Right kidney (tissue), 9 donors: Measurements from ENCODE around the gene RAD51D.
"Not testable (repeated sequence)": the region's sequence is repeated elsewhere in the genome, so short reads cannot be mapped to it uniquely, and the experiment has no call there.

Experiments used
- DNase-seq: peaks from one replicate; pipeline ENCODE4 v3.0.0-alpha.2; 2016
- long read RNA-seq, 8 donors: transcript quantifications; one replicate each; lab custom pipeline, GENCODE V29; 2026

RAD51D gene
- long read RNA-seq, donor 1, full-length matches to known transcripts = 9 of 9 reads
- long read RNA-seq, donor 1, partial matches to known transcripts = 0 of 9 reads
- long read RNA-seq, donor 1, other reads (novel, unspliced or antisense) = 0 of 9 reads
- long read RNA-seq, donor 2, full-length matches to known transcripts = 4 of 4 reads
- long read RNA-seq, donor 2, partial matches to known transcripts = 0 of 4 reads
- long read RNA-seq, donor 2, other reads (novel, unspliced or antisense) = 0 of 4 reads
- long read RNA-seq, donor 3, full-length matches to known transcripts = 2 of 2 reads
- long read RNA-seq, donor 3, partial matches to known transcripts = 0 of 2 reads
- long read RNA-seq, donor 3, other reads (novel, unspliced or antisense) = 0 of 2 reads
- long read RNA-seq, donor 4, full-length matches to known transcripts = 4 of 4 reads
- long read RNA-seq, donor 4, partial matches to known transcripts = 0 of 4 reads
- long read RNA-seq, donor 4, other reads (novel, unspliced or antisense) = 0 of 4 reads
- long read RNA-seq, donor 5, partial matches to known transcripts = 0 of 3 reads
- long read RNA-seq, donor 5, other reads (novel, unspliced or antisense) = 0 of 3 reads
- long read RNA-seq, donor 6, full-length matches to known transcripts = 2 of 2 reads
- long read RNA-seq, donor 6, partial matches to known transcripts = 0 of 2 reads
- long read RNA-seq, donor 6, other reads (novel, unspliced or antisense) = 0 of 2 reads
- long read RNA-seq, donor 7 = 0 reads
- long read RNA-seq, donor 8, full-length matches to known transcripts = 6 of 6 reads
- long read RNA-seq, donor 8, partial matches to known transcripts = 0 of 6 reads
- long read RNA-seq, donor 8, other reads (novel, unspliced or antisense) = 0 of 6 reads

DNA sequence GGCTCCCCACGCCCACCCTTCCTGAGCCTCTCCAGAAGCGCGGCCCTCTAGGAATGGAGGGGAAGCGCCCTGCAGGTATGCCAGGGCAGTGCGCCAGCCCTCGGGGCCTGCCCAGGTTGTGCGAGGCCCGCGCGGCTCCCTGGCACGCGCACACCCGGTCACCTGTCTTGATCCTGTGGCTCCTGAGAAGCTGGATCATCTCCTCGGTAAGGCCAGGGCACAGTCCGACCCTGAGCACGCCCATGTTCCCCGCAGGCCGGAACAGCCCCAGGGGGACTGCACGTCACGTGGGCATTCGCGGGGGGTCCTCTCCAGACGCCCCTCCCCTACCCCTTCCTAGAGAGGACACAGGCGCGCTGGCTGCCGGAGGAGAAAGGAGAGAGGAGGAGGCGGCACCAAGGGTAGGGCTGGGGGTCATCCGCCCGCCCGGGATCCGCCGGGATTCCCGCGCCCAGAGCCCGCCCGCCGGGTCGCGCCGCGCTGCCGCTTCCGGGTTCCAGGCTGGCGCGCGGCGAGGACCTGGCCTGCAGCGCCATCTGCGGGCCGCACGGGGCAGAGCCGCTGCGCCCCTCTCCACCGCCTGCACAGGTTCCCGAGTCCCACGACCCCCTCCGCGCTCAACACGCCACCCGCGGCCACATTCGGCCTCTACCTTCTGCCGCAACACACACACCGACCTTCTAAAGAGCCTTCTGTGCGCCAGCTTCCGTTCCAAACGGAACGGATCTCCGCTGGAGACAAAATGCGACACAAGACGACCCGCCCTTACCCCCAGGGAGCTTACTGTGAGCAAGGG lies at the start of gene RAD51D:
TSS of gene RAD51D (minus strand) at position 491 of the 796 bp plus-strand sequence. CDS start at position 244, 247 bp downstream.
- DNase-seq = peak; percentile 92

DNA sequence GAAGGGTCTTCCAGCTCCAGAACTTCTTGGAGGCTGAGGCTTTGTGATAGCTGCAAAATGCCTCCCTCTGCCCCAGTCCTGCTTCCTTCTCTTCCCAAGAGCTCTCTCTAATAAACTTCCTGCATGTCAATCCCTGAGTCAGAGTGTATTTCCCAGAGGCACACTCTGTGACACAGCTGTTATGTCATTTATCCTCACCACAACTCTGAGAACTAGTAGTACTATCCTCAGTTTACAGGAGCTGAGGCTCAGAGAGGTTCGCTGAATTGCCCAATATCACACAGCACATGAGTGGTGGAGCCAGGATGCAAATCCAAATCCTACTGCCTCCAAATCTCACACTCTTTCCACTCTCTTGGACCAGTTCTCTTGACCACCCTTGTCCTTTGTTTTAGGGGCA lies 48.0 kb upstream of the RAD51D start:
- DNase-seq = no peak

- DNase-seq = no peak
Measured at GRCh38 chr17:35167046-35167445, 47.4 kb upstream of the RAD51D start.

DNA sequence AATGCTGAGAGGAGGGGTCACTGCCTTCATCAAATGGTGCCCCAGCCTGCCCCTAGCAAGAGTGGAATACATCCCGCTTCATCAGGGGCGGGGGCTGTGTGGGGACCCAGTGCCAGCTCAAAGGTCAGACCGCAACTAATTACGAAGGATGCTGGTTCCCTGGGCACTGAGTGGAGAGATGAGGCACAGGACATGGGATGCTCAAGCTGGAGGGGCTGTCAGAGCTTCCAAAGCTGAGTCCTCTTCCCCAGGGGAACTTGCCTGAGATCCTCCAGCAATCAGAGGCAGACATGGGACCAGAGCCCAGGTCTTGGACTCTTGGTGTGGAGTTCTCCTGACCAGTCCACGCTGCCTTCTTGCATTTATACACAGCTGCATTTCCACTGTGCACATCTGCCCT lies 46.9 kb upstream of the RAD51D start:
- DNase-seq = no peak

DNA sequence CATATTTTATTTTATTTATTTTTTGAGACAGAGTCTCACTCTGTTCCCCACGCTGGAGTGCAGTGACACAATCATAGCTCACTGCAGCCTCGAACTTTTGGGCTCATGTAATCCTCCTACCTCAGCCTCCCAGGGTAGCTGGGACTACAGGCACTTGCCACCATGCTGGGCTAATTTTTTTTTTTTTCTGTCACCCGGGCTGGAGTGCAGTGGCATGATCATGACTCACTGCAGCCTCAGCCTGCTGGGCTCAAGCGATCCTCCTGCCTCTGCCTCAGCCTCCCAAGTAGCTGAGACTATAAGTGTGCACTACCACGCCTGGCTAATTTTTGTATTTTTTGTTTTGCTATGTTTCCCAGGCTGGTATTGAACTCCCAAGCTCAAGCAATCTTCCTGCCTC lies 45.1 kb upstream of the RAD51D start:
- DNase-seq = no peak

DNA sequence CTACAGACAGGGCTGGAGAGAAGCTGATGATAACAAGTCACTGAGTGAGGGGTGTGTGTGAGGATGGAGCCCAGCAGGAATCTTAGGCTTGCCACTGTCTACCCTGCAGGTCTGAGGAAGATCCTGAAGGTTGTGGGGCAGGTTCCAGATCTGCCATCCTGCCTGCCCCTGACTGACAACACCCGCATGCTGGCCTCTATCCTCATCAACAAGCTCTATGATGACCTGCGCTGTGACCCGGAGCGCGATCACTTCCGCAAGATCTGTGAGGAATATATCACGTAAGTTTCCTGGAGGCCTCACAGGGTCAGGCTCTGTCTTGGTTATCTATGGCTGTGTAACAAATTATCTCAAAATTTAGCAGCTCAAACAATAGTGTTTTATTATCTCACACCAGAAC lies 44.2 kb upstream of the RAD51D start:
- no peak for DNase-seq

DNA sequence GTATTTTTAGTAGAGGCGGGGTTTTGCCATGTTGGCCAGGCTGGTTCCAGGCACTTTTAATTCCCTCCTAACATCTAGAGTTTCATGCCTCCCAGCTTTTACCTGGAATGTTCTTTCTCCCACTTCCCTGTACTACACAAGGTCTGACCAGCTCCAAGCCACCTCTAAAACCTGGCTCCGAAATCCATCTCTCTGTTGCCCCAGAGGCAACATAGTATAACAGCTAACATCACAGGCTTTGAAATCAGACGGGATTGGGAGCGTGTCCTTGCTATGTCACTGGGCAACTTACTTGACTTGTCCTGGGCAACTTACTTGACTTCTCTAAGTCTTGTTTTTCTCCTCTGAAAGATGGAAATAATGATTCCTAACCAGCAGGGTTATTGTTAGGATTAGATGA lies 43.1 kb upstream of the RAD51D start:
- DNase-seq = no peak

- no peak for DNase-seq
Measured at GRCh38 chr17:35161281-35161761, 41.7 kb upstream of the RAD51D start.

GRCh38 chr17:35160354-35161201 lies 40.9 kb upstream of the RAD51D start:
- no peak for DNase-seq

DNA sequence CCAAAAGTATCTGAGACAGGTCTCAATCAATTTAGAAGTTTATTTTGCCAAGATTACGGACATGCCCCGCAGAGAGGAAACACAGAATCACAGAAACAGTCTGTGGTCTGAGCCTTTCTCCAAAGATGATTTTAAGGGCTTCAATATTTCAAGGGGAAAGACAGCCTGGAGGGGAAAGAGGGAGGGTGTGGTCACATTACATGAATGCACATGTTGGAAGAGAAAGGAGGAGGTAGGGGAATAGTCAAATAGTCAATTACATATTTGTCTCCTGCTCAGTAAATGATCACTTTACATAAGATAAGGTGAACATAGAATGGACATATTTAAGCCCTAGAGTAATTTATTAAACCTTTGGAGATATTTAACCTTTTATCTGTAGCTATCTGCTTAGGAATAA lies 40.3 kb upstream of the RAD51D start:
- DNase-seq = no peak

- no peak for DNase-seq
Measured at GRCh38 chr17:35155246-35155645, 35.6 kb upstream of the RAD51D start.

- DNase-seq = no peak
Measured at GRCh38 chr17:35154196-35155165, 34.8 kb upstream of the RAD51D start.

DNA sequence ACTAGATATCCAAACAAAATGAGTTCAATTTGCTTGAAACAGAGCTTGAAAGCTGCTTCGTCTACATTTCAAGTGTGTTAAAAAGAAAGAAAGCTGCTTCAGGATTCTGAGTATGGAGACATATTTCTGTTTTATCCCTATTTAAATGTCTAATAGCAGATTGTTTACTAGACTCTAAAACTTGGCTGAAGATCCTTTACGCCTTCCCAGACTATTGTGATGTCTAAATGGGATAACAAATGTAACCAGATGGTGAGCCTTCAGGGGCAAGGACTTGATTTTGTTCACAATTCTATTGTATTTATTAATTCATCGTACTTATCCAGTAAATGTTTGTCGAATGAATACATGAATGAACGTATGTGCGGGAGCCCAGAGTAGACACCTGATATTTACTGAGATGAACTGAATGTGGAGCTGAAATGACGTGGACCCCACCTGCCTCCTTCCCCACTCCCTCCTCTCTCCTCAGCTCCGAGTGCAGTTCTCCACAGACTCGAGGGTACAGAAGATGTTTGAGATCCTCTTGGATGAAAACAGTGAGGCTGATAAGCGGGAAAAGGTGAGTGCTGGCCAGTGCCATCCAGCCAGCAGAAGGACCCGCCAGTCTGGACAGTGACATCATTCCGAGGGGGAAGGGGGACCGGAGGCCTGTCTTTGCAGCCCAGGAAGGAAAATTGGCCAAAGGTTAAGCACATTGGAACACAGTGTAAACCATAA lies 32.9 kb upstream of the RAD51D start:
- DNase-seq = no peak

DNA sequence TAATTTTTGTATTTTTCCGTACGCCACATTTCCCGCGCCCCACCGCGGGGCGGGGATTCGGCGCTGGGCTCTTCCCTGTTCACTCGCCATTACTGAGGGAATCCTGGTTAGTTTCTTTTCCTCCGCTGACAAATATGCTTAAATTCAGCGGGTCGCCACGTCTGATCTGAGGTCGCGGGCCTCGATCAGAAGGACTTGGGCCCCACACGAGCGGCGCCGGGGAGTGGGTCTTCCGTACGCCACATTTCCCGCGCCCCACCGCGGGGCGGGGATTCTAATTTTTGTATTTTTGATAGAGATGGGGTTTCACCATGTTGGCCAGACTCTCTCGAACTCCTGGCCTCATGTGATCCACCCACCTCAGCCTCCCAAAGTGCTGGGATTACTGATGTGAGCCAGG lies 31.4 kb upstream of the RAD51D start:
- DNase-seq = not testable (repeated sequence)

DNA sequence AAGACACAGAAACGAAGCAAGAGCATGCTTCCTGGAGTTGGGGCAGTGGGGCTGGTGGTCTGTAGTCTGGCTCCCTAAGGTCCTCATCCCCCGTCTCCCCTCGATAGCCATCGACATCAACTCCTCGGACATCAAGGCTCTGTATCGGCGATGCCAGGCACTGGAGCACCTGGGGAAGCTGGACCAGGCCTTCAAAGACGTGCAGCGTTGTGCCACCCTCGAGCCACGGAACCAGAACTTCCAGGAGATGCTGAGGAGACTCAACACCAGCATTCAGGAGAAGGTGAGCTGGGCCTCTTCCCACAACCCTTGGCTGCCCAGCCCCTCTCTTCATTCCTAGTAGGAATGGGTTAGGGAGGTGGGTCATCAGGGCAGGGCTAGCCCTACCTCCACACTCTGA lies 30.3 kb upstream of the RAD51D start:
- DNase-seq = no peak

- DNase-seq = no peak
Measured at GRCh38 chr17:35148144-35148543, 28.5 kb upstream of the RAD51D start.

GRCh38 chr17:35147375-35147905 lies 27.8 kb upstream of the RAD51D start, which contains the start of gene UNC45B:
TSS of gene UNC45B (plus strand) at chr17:35147817. CDS start at chr17:35148264, 447 bp downstream.
- DNase-seq = no peak

GRCh38 chr17:35146214-35146833 lies 26.7 kb upstream of the RAD51D start:
- no peak for DNase-seq

DNA sequence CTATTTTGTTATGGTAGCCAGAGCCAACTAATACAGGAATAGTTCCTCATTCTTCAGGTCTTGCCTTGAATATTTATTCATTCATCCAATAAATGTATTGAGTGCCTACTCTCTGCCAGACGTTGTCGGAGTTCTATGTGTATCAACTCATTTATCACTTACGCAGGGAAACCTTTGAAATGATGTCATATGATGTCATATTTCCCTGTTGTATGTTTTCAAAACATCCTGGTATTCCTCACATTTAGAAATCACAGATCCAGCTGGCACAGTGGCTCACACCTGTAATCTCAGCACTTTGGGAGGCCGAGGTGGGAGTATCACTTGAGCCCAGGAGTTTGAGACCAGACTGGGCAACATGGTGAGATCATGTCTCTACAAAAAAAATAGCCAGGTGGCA lies 25.2 kb upstream of the RAD51D start:
- no peak for DNase-seq
